ENCODE measurements around the gene MUC6. TPM values are rescaled to one million over a fixed set of nuclear protein-coding genes. Genes with fewer than 3 reads are reported as not detected.

Gene MUC6
- total and polyA plus RNA-seq, 10 of the 15 experiments (the other 5 are each of a cell fraction or from before 2014, with no cell fraction given): 0.03 TPM; not detected in 8

DNA sequence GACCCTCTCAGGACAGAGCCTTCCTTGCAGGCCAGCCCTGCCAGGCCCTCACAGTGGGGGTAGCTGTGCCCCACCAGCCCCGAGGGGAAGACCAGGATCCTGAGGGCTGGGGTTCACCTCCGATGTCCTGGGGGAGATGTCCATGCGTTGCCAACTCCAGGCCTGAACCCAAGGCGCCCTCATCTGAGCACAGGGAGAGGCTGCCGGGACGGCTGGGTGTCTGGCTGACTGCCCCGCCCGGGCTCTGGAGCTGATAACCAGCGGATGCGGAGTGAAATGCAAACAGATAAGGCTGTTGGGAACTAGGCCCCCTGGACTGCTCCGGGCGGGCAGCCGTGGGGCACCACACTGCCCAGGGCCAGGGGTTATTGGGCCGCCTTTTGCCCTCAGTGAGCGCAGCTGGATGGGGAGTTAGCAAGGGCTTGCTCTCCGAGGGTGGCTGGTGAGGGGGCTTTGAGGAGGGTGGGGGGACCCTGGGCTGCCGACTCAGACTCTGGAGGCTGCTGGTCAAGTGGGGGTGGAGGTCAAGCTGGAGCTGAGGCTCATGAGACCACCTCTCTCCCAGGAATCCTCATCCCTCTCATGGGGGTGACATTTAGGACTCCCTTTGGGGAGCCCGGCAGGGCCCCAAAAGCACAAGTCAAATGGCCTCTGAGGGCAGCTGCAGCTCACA lies 5.6 kb upstream of the MUC6 start (continued):
- TF ChIP-seq, protein P1, sequence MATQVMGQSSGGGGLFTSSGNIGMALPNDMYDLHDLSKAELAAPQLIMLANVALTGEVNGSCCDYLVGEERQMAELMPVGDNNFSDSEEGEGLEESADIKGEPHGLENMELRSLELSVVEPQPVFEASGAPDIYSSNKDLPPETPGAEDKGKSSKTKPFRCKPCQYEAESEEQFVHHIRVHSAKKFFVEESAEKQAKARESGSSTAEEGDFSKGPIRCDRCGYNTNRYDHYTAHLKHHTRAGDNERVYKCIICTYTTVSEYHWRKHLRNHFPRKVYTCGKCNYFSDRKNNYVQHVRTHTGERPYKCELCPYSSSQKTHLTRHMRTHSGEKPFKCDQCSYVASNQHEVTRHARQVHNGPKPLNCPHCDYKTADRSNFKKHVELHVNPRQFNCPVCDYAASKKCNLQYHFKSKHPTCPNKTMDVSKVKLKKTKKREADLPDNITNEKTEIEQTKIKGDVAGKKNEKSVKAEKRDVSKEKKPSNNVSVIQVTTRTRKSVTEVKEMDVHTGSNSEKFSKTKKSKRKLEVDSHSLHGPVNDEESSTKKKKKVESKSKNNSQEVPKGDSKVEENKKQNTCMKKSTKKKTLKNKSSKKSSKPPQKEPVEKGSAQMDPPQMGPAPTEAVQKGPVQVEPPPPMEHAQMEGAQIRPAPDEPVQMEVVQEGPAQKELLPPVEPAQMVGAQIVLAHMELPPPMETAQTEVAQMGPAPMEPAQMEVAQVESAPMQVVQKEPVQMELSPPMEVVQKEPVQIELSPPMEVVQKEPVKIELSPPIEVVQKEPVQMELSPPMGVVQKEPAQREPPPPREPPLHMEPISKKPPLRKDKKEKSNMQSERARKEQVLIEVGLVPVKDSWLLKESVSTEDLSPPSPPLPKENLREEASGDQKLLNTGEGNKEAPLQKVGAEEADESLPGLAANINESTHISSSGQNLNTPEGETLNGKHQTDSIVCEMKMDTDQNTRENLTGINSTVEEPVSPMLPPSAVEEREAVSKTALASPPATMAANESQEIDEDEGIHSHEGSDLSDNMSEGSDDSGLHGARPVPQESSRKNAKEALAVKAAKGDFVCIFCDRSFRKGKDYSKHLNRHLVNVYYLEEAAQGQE (IDR thresholded peaks at IDR 0.05; ENCODE audit: low read depth, low read length): no peak
- no peak for TF ChIP-seq KDM1A (IDR thresholded peaks at IDR 0.05; ENCODE audit: borderline replicate concordance)
- TF ChIP-seq FOXM1 (IDR thresholded peaks at IDR 0.05; ENCODE audit: low read depth, low read length): no peak

DNA sequence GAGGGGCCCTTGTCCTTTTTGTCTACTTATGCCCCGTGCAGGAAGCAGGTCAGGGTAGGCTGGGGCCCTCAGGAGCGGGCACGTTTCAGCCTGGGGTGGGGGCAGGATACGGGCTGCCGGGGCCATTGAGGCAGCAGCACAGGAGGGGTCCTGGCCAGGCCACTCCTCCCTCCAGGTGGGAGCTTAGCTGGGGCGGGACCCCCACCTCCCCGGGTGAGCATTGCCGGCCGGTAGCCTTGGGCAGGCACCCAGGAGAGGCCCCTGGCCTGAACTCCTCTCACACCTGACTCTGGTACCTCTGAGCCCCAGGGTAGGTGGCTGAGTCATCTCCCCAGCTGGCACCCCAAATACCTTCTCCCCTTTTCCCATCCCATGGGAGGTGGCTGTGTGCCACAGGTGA lies 5.0 kb upstream of the MUC6 start:
- no peak overlapping the region for H3K27ac ChIP-seq (ENCODE audit: control insufficient read depth, insufficient read depth)
- WGBS (ENCODE audit: insufficient coverage, insufficient replicate concordance, low lambda C conversion rate, missing lambda C conversion rate): 53% methylated on average over 9 of the region's 9 CpGs
- intact Hi-C loops (cut with micrococcal nuclease; ENCODE audit: unreplicated experiment): no loop called here
- H3K4me2 ChIP-seq (ENCODE audit: control insufficient read depth, insufficient read depth): no peak overlapping the region
- H3K4me3 ChIP-seq: no peak overlapping the region
- ChIA-PET CTCF (no interaction called here), RAD21 (ENCODE audit: unreplicated experiment) (interaction anchor here (0.6 kb wide), 1 partner anchor 114 kb away, joined by 3 read pairs; no protein-coding TSS in a partner anchor), SMC1A (ENCODE audit: uncharacterized antibody, unreplicated experiment) (no interaction called here), POLR2A (no interaction called here)
- TF ChIP-seq ZSCAN29 (IDR thresholded peaks at IDR 0.05) (no peak), HDAC6 (IDR thresholded peaks at IDR 0.05; ENCODE audit: unreplicated experiment) (no peak), PML (IDR thresholded peaks at IDR 0.05; ENCODE audit: low read length) (no peak), RBBP5 (conservative IDR thresholded peaks at IDR 0.05) (no peak), ZZZ3 (IDR thresholded peaks at IDR 0.05; ENCODE audit: control insufficient read depth, insufficient read length, low read depth) (no peak), MYB (IDR thresholded peaks at IDR 0.05; ENCODE audit: borderline replicate concordance, low read depth, low read length) (no peak), SPI1 (IDR thresholded peaks at IDR 0.05; ENCODE audit: borderline replicate concordance, insufficient read depth, low read depth, low read length) (no peak), IRF4 (IDR thresholded peaks at IDR 0.05; ENCODE audit: low read depth, low read length) (no peak), POU2F2 (IDR thresholded peaks at IDR 0.05; ENCODE audit: borderline replicate concordance, low read depth, low read length) (no peak), SIX5 (IDR thresholded peaks at IDR 0.05; ENCODE audit: low read depth, low read length, severe bottlenecking) (no peak), TBL1XR1 (IDR thresholded peaks at IDR 0.05; ENCODE audit: low read depth, low read length) (no peak), ESRRA (IDR thresholded peaks at IDR 0.05; ENCODE audit: low read length) (no peak), RUNX3 (IDR thresholded peaks at IDR 0.05; ENCODE audit: low read length) (no peak)
- TF ChIP-seq, protein P2, sequence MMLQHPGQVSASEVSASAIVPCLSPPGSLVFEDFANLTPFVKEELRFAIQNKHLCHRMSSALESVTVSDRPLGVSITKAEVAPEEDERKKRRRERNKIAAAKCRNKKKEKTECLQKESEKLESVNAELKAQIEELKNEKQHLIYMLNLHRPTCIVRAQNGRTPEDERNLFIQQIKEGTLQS (IDR thresholded peaks at IDR 0.05; ENCODE audit: borderline replicate concordance, extremely low read depth, low read depth, low read length): no peak
- H2AFZ ChIP-seq (ENCODE audit: control insufficient read depth, low read depth, low read length): no peak overlapping the region
- no peaks in the 10 kb centered on the region for H3K79me2 ChIP-seq (ENCODE audit: control insufficient read depth, insufficient read depth, low read length)
- in situ Hi-C loops (cut with MboI): no loop called here
- BruUV-seq (replicated peaks): no TSS peak
- no peaks in the 10 kb centered on the region for H3K27me3 ChIP-seq (replicated peaks in 1 of 2; ENCODE audit: control insufficient read depth in 2 of 2, insufficient read depth in 2 of 2, low read length in 1 of 2)
- H4K20me1 ChIP-seq (ENCODE audit: control insufficient read depth, insufficient read depth): no peaks in the 10 kb centered on the region
- ATAC-seq (no peak), DNase-seq (ENCODE audit: low read depth, low spot score) (no peak), FAIRE-seq (no peak)
- no peak overlapping the region for H3K9ac ChIP-seq (ENCODE audit: control insufficient read depth, insufficient read depth, low read length)
- H3K9me3 ChIP-seq (replicated peaks; ENCODE audit: control insufficient read depth, insufficient read depth, low read length): no peaks in the 10 kb centered on the region
- no peaks in the 10 kb centered on the region for H3K4me1 ChIP-seq (ENCODE audit: control insufficient read depth, insufficient read depth, low read length)
- H3K36me3 ChIP-seq (ENCODE audit: control insufficient read depth in 2 of 2, insufficient read depth in 2 of 2, low read length in 1 of 2): no peaks in the 10 kb centered on the region
